AG10803 (cell line): ENCODE data around the gene MAPRE2.

ENCODE experiments used
- DNase-seq: peaks from one replicate; pipeline ENCODE4 v3.0.0; 2010; ENCODE audit warnings: low read depth
- H3K4me3 ChIP-seq: 2 replicates; pipeline ENCODE4 v1.5.1; 2011; ENCODE audit warnings: mild to moderate bottlenecking, low read length, control low read depth
- CTCF ChIP-seq: conservative IDR thresholded peaks from 2 replicates; pipeline ENCODE4 v1.5.1; 2011; ENCODE audit warnings: mild to moderate bottlenecking, low read length, control low read depth, inconsistent platforms

MAPRE2 gene

GRCh38 chr18:35121038-35121437 lies 79.8 kb downstream of the MAPRE2 start:
- no peak for TF ChIP-seq CTCF
- H3K4me3 ChIP-seq: no peak overlapping the region
- no peak for DNase-seq

- no peak overlapping the region for H3K4me3 ChIP-seq
- no peak for TF ChIP-seq CTCF
- no peak for DNase-seq
Observed at GRCh38 chr18:35121531-35121930, 80.3 kb downstream of the MAPRE2 start.

GRCh38 chr18:35122586-35123224 lies 81.5 kb downstream of the MAPRE2 start:
- TF ChIP-seq CTCF: no peak
- no peak overlapping the region for H3K4me3 ChIP-seq
- DNase-seq: no peak

- no peak overlapping the region for H3K4me3 ChIP-seq
- DNase-seq: no peak
- TF ChIP-seq CTCF: no peak
Observed at GRCh38 chr18:35123811-35124210, 82.6 kb downstream of the MAPRE2 start.

GRCh38 chr18:35127201-35127600 lies 86.0 kb downstream of the MAPRE2 start:
- DNase-seq: no peak
- no peak overlapping the region for H3K4me3 ChIP-seq
- peak; percentile 31; the same call in 1 of the 2 replicates for TF ChIP-seq CTCF

- H3K4me3 ChIP-seq: no peak overlapping the region
- DNase-seq: no peak
- no peak for TF ChIP-seq CTCF
Observed at GRCh38 chr18:35128675-35129074, 87.5 kb downstream of the MAPRE2 start.

- DNase-seq: no peak
- H3K4me3 ChIP-seq: no peak overlapping the region
- no peak for TF ChIP-seq CTCF
Observed at GRCh38 chr18:35130236-35130635, 89.0 kb downstream of the MAPRE2 start.
